Spleen (tissue), 11 donors: Measurements from ENCODE around the gene A4GALT. TPM values are rescaled to one million over a fixed set of nuclear protein-coding genes. Genes with fewer than 3 reads are reported as not detected.
A peak's percentile ranks its signal among the peaks of the same experiment; 100 is the strongest.

Experiments used
- DNase-seq: peaks from one replicate; pipeline ENCODE4 v3.0.0-alpha.2; 2020
- H3K27ac ChIP-seq, 8 donors: fragments of 200-600 bp; sonication (generic) in 7 of 8; 1 replicate in 4 of 8; 2 replicates in 4 of 8; pipeline versions ENCODE4 v1.5.0 to v1.8.0; 2016 to 2021; ENCODE audit warnings: inconsistent platforms in 4 of 8, mild to moderate bottlenecking in 4 of 8, moderate library complexity in 1 of 8
- H3K27me3 ChIP-seq, 7 donors: fragments of 200-600 bp; sonication (generic) in 6 of 7; replicated peaks in 1 of 7; 1 replicate in 4 of 7; 2 replicates in 3 of 7; pipeline versions ENCODE4 v1.5.0 to v1.8.0; 2016 to 2021; ENCODE audit warnings: inconsistent platforms in 3 of 7, mild to moderate bottlenecking in 1 of 7
- H3K36me3 ChIP-seq, 6 donors: fragments of 200-600 bp; sonication (generic) in 5 of 6; 1 replicate in 4 of 6; 2 replicates in 2 of 6; pipeline versions ENCODE4 v1.5.0 to v1.8.0; 2016 to 2021; ENCODE audit warnings: inconsistent platforms in 2 of 6
- H3K4me1 ChIP-seq, 6 donors: fragments of 200-600 bp; sonication (generic) in 5 of 6; 1 replicate in 3 of 6; 2 replicates in 3 of 6; pipeline versions ENCODE4 v1.5.0 to v1.8.0; 2016 to 2021; ENCODE audit warnings: inconsistent platforms in 3 of 6
- H3K4me3 ChIP-seq, 8 donors: fragments of 200-600 bp; sonication (generic) in 7 of 8; 1 replicate in 4 of 8; 2 replicates in 4 of 8; pipeline versions ENCODE4 v1.5.0 to v1.8.0; 2016 to 2021; ENCODE audit warnings: inconsistent platforms in 4 of 8, mild to moderate bottlenecking in 4 of 8, moderate library complexity in 2 of 8
- H3K9me3 ChIP-seq, 8 donors: fragments of 200-600 bp; sonication (generic) in 7 of 8; 1 replicate in 4 of 8; 2 replicates in 4 of 8; pipeline versions ENCODE4 v1.5.0 to v1.8.0; 2016 to 2021; ENCODE audit warnings: inconsistent platforms in 4 of 8
- CTCF ChIP-seq, 11 experiments: fragments of 200-600 bp in 7 of 11; fragments of 450-650 bp in 4 of 11; sonication (generic) in 4 of 11; IDR thresholded peaks in 8 of 11; conservative IDR thresholded peaks in 3 of 11; 1 replicate in 7 of 11; 2 replicates in 4 of 11; pipeline versions ENCODE4 v1.4.0 to v1.8.0; 2016 to 2021; ENCODE audit warnings: antibody characterized with exemption in 11 of 11, inconsistent platforms in 4 of 11, mild to moderate bottlenecking in 1 of 11
- POLR2A ChIP-seq, 3 donors: fragments of 450-650 bp; IDR thresholded peaks; one replicate each; pipeline ENCODE4 v1.5.1; 2017; ENCODE audit warnings: antibody characterized with exemption in 3 of 3, mild to moderate bottlenecking in 1 of 3
- POLR2AphosphoS5 ChIP-seq, 3 donors: sonication (generic); formaldehyde crosslinking; IDR thresholded peaks; one replicate each; pipeline ENCODE4 v1.5.1; 2017; ENCODE audit warnings: antibody characterized with exemption in 3 of 3
- WGBS, 5 donors: extraction: QIAGEN DNeasy Blood & Tissue Kit in 3 of 5; methylation state at CpG; one replicate each; pipeline versions ENCODE4 v1.1.5 to v1.1.7; 2013 to 2018; 5-methylcytosine and 5-hydroxymethylcytosine counted together
- intact Hi-C: fragments of 100-400 bp; cut with DNase I; formaldehyde crosslinking; loops from one replicate; pipeline ENCODE4 v1.15.0; 2023; ENCODE audit warnings: low total_unique reads
- polyA plus RNA-seq, 3 donors: library from polyadenylated mRNA; stranded (reverse); fragments of 200-250 nt; gene quantifications; one replicate each; pipeline ENCODE4 v1.2.1, GENCODE V29; 2013
- total RNA-seq, 7 donors: library from RNA; depleted of rRNA in 3 of 7; stranded (reverse); fragments of >200 nt in 3 of 7; fragmentation: NEBNext Ultra II Directional in 4 of 7; extraction: Animal tissue kit (Norgen Biotek cat#: 25700) in 4 of 7; gene quantifications; one replicate each; pipeline versions ENCODE4 v1.1.0 to v1.2.1, GENCODE V29; 2016 to 2021
- donor health status: healthy with polysubstance abuse.
- donor health status: DM: no; HTN: no; CAD: no; lungs with moderate emphysema.
- donor health status: DM: no; HTN: no; CAD: no.
- donor health status: Bipolar disorder and iron deficiency.
- donor health status: healthy.
- donor health status: DM: no; HTN: no; CAD: no.
- donor health status: DM: yes; HTN: yes; CAD: no.

The A4GALT gene
- total and polyA plus RNA-seq, 10 donors, result 7.3 to 45.2 (median 20.8) TPM

- H3K27me3 ChIP-seq, result peaks cover 0 to 4% (median 0%) of the 10 kb centered on the region in 7 donors
- H3K36me3 ChIP-seq, result no peaks in the 10 kb centered on the region
- no peak overlapping the region for H3K27ac ChIP-seq
- no peak for DNase-seq
- H3K4me3 ChIP-seq, result no peak overlapping the region
- no peak for TF ChIP-seq CTCF (IDR thresholded peaks at IDR 0.05 in 8 of 11, conservative IDR thresholded peaks at IDR 0.05 in 3 of 11)
- no peak for TF ChIP-seq POLR2A (IDR thresholded peaks at IDR 0.05)
- TF ChIP-seq POLR2AphosphoS5 (IDR thresholded peaks at IDR 0.05), result no peak
- 80 to 97% (median 94%) methylated on average over 1 to 13 of the region's 13 CpGs for WGBS, 5 donors
- H3K9me3 ChIP-seq, result no peaks in the 10 kb centered on the region
- H3K4me1 ChIP-seq, result peaks cover 0 to 64% (median 18%) of the 10 kb centered on the region in 6 donors
- intact Hi-C loops, result no loop called here
Measured at GRCh38 chr22:42702675-42703074, 18.0 kb downstream of the A4GALT start.

DNA sequence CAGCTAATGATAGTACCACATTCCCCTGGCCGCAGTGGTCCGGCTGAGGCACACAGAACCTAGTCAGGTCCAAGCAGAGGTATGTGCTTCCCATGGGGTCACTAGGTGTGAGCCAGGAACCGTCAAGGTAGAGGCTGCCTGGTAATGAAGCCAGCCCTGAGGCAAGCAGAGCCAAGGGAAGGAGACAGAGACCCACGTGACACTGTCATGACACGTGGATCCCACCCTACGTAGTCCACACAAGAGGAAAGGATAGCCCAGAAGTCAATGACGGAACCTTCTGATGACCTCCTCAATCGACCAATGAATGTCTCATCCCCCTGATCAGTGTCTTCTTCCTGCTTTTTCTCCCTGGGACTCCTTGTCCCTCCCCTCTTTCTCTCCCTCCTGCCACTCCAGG lies 19.0 kb downstream of the A4GALT start:
- 63 to 90% (median 81%) methylated on average over 6 to 8 of the region's 8 CpGs for WGBS, 5 donors
- DNase-seq, result no peak
- Histone ChIP-seq H3K27ac (peak overlapping the region in 1 of 8 donors; percentile 70), H3K4me1 (peaks cover 0 to 73% (median 25%) of the 10 kb centered on the region in 6 donors), H3K27me3 (peaks cover 0 to 4% (median 0%) of the 10 kb centered on the region in 7 donors), H3K4me3 (no peak overlapping the region), H3K9me3 (no peaks in the 10 kb centered on the region), H3K36me3 (no peaks in the 10 kb centered on the region)
- no peak for TF ChIP-seq POLR2AphosphoS5 (IDR thresholded peaks at IDR 0.05)
- TF ChIP-seq CTCF (IDR thresholded peaks at IDR 0.05 in 8 of 11, conservative IDR thresholded peaks at IDR 0.05 in 3 of 11), result no peak
- no peak for TF ChIP-seq POLR2A (IDR thresholded peaks at IDR 0.05)
- intact Hi-C loops, result no loop called here

GRCh38 chr22:42700901-42701300 lies 19.8 kb downstream of the A4GALT start:
- peak overlapping the region in 2 of 8 donors; percentile 20 to 70 for H3K27ac ChIP-seq
- no peak for DNase-seq
- H3K27me3 ChIP-seq, result no peaks in the 10 kb centered on the region
- H3K36me3 ChIP-seq, result no peaks in the 10 kb centered on the region
- intact Hi-C loops, result no loop called here
- H3K4me1 ChIP-seq, result peaks cover 0 to 80% (median 27%) of the 10 kb centered on the region in 6 donors
- WGBS, 5 donors, result 57 to 78% (median 63%) methylated on average over 6 of the region's 6 CpGs
- TF ChIP-seq POLR2AphosphoS5 (IDR thresholded peaks at IDR 0.05), result no peak
- TF ChIP-seq POLR2A (IDR thresholded peaks at IDR 0.05), result no peak
- H3K4me3 ChIP-seq, result no peak overlapping the region
- H3K9me3 ChIP-seq, result no peaks in the 10 kb centered on the region

- Histone ChIP-seq H3K9me3 (no peaks in the 10 kb centered on the region), H3K27me3 (no peaks in the 10 kb centered on the region), H3K36me3 (no peaks in the 10 kb centered on the region), H3K4me3 (no peak overlapping the region), H3K27ac (peak overlapping the region in 4 of 8 donors; percentile 1 to 75 (median 45)), H3K4me1 (peaks cover 0 to 85% (median 27%) of the 10 kb centered on the region in 6 donors)
- DNase-seq, result no peak
- 70 to 91% (median 85%) methylated on average over 4 to 8 of the region's 8 CpGs for WGBS, 5 donors
- TF ChIP-seq POLR2AphosphoS5 (IDR thresholded peaks at IDR 0.05), result no peak
- TF ChIP-seq CTCF (IDR thresholded peaks at IDR 0.05 in 8 of 11, conservative IDR thresholded peaks at IDR 0.05 in 3 of 11), result no peak
- TF ChIP-seq POLR2A (IDR thresholded peaks at IDR 0.05), result no peak
- intact Hi-C loops, result no loop called here
Measured at GRCh38 chr22:42700355-42700754, 20.3 kb downstream of the A4GALT start.
